HepG2 (cell line): ENCODE measurements around the gene SPAG8. TPM values are rescaled to one million over a fixed set of nuclear protein-coding genes. Genes with fewer than 3 reads are reported as not detected.

Experiments
- KLF15 ChIP-seq: sonication (generic); formaldehyde crosslinking; IDR thresholded peaks from 2 replicates; pipeline ENCODE4 v1.8.1; 2023; ENCODE audit warnings: borderline replicate concordance, mild to moderate bottlenecking, inconsistent platforms, missing genetic modification reagents, mixed read lengths
- MIER2 ChIP-seq: IDR thresholded peaks from 2 replicates; pipeline ENCODE4 v1.6.1; 2016; ENCODE audit warnings: missing biosample characterization, missing genetic modification reagents
- NCOA1 ChIP-seq: sonication (generic); formaldehyde crosslinking; IDR thresholded peaks from 2 replicates; pipeline ENCODE4 v1.9.0; 2021; ENCODE audit warnings: missing genetic modification reagents
- NFYB ChIP-seq: sonication (generic); formaldehyde crosslinking; IDR thresholded peaks from 2 replicates; pipeline ENCODE4 v1.4.0; 2020; ENCODE audit warnings: missing genetic modification reagents
- NONO ChIP-seq, 2 experiments: fragments of 450-650 bp in 1 of 2; sonication (generic) in 1 of 2; formaldehyde crosslinking in 1 of 2; IDR thresholded peaks in 1 of 2; conservative IDR thresholded peaks in 1 of 2; 2 replicates each; pipeline versions ENCODE4 v1.6.1 to v1.8.0; 2017 to 2022; ENCODE audit warnings: mild to moderate bottlenecking in 1 of 2, missing genetic modification reagents in 1 of 2, moderate library complexity in 1 of 2
- PHF21A ChIP-seq: sonication (generic); formaldehyde crosslinking; IDR thresholded peaks from 2 replicates; pipeline ENCODE4 v1.5.0; 2020; ENCODE audit warnings: mild to moderate bottlenecking, missing genetic modification reagents
- ZBTB43 ChIP-seq: sonication (generic); formaldehyde crosslinking; conservative IDR thresholded peaks from 2 replicates; pipeline ENCODE4 v1.4.0; 2020; ENCODE audit warnings: missing genetic modification reagents
- ZNF644 ChIP-seq: IDR thresholded peaks from 2 replicates; pipeline ENCODE4 v1.6.1; 2016; ENCODE audit warnings: low read depth
- polyA plus RNA-seq, 8 experiments: library from polyadenylated mRNA; depleted of rRNA in 3 of 8; stranded (reverse) in 7 of 8; unstranded in 1 of 8; fragments of >200 nt; fragmentation: Illumina TruSeq in 4 of 8; extraction: Trizol in 4 of 8; gene quantifications; 2 replicates each; pipeline versions ENCODE4 v1.2.1 to v1.2.3, GENCODE V29; 2011 to 2016; ENCODE audit warnings: low read depth in 4 of 8, missing spikeins in 1 of 8, mixed read lengths in 1 of 8; ENCODE audit not compliant: insufficient read depth in 1 of 8
- total RNA-seq, 5 experiments: library from RNA; depleted of rRNA; stranded (reverse); fragments of >200 nt; fragmentation: Illumina TruSeq; extraction: Trizol; gene quantifications; 2 replicates each; pipeline ENCODE4 v1.2.3, GENCODE V29; 2016; ENCODE audit warnings: low read depth in 1 of 5
- TF ChIP-seq, protein P1 (sequence below): sonication (generic); formaldehyde crosslinking; IDR thresholded peaks from 2 replicates; pipeline ENCODE4 v1.4.0; 2020; ENCODE audit warnings: missing genetic modification reagents, borderline replicate concordance
- TF ChIP-seq, protein P2 (sequence below), 2 experiments: fragments of 450-650 bp in 1 of 2; sonication (generic) in 1 of 2; formaldehyde crosslinking in 1 of 2; IDR thresholded peaks; 2 replicates each; pipeline versions ENCODE4 v1.6.1 to v1.8.0; 2016 to 2022; ENCODE audit warnings: antibody characterized with exemption in 1 of 2, mild to moderate bottlenecking in 1 of 2, missing genetic modification reagents in 1 of 2

Gene SPAG8
- total and polyA plus RNA-seq, 2 of the 13 experiments (the other 11 are each of a cell fraction or from before 2014, with no cell fraction given) = 0.18 to 0.27 TPM

GRCh38 chr9:35834260-35835215, 22.5 kb upstream of the SPAG8 start (continued):
- TF ChIP-seq NCOA1 (CRISPR knock-in tag) = no peak
- no peak for TF ChIP-seq NONO (IDR thresholded peaks at IDR 0.05)
- TF ChIP-seq NONO (CRISPR knock-in tag; conservative IDR thresholded peaks at IDR 0.05) = no peak
- TF ChIP-seq, protein P1, sequence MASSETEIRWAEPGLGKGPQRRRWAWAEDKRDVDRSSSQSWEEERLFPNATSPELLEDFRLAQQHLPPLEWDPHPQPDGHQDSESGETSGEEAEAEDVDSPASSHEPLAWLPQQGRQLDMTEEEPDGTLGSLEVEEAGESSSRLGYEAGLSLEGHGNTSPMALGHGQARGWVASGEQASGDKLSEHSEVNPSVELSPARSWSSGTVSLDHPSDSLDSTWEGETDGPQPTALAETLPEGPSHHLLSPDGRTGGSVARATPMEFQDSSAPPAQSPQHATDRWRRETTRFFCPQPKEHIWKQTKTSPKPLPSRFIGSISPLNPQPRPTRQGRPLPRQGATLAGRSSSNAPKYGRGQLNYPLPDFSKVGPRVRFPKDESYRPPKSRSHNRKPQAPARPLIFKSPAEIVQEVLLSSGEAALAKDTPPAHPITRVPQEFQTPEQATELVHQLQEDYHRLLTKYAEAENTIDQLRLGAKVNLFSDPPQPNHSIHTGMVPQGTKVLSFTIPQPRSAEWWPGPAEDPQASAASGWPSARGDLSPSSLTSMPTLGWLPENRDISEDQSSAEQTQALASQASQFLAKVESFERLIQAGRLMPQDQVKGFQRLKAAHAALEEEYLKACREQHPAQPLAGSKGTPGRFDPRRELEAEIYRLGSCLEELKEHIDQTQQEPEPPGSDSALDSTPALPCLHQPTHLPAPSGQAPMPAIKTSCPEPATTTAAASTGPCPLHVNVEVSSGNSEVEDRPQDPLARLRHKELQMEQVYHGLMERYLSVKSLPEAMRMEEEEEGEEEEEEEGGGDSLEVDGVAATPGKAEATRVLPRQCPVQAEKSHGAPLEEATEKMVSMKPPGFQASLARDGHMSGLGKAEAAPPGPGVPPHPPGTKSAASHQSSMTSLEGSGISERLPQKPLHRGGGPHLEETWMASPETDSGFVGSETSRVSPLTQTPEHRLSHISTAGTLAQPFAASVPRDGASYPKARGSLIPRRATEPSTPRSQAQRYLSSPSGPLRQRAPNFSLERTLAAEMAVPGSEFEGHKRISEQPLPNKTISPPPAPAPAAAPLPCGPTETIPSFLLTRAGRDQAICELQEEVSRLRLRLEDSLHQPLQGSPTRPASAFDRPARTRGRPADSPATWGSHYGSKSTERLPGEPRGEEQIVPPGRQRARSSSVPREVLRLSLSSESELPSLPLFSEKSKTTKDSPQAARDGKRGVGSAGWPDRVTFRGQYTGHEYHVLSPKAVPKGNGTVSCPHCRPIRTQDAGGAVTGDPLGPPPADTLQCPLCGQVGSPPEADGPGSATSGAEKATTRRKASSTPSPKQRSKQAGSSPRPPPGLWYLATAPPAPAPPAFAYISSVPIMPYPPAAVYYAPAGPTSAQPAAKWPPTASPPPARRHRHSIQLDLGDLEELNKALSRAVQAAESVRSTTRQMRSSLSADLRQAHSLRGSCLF (CRISPR knock-in tag) = no peak
- TF ChIP-seq NFYB (CRISPR knock-in tag) = no peak
- TF ChIP-seq MIER2 (CRISPR knock-in tag) = no peak
- no peak for TF ChIP-seq PHF21A (CRISPR knock-in tag)
- TF ChIP-seq, protein P2, sequence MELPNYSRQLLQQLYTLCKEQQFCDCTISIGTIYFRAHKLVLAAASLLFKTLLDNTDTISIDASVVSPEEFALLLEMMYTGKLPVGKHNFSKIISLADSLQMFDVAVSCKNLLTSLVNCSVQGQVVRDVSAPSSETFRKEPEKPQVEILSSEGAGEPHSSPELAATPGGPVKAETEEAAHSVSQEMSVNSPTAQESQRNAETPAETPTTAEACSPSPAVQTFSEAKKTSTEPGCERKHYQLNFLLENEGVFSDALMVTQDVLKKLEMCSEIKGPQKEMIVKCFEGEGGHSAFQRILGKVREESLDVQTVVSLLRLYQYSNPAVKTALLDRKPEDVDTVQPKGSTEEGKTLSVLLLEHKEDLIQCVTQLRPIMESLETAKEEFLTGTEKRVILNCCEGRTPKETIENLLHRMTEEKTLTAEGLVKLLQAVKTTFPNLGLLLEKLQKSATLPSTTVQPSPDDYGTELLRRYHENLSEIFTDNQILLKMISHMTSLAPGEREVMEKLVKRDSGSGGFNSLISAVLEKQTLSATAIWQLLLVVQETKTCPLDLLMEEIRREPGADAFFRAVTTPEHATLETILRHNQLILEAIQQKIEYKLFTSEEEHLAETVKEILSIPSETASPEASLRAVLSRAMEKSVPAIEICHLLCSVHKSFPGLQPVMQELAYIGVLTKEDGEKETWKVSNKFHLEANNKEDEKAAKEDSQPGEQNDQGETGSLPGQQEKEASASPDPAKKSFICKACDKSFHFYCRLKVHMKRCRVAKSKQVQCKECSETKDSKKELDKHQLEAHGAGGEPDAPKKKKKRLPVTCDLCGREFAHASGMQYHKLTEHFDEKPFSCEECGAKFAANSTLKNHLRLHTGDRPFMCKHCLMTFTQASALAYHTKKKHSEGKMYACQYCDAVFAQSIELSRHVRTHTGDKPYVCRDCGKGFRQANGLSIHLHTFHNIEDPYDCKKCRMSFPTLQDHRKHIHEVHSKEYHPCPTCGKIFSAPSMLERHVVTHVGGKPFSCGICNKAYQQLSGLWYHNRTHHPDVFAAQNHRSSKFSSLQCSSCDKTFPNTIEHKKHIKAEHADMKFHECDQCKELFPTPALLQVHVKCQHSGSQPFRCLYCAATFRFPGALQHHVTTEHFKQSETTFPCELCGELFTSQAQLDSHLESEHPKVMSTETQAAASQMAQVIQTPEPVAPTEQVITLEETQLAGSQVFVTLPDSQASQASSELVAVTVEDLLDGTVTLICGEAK (IDR thresholded peaks at IDR 0.05) = no peak
- TF ChIP-seq, protein P2 (CRISPR knock-in tag; IDR thresholded peaks at IDR 0.05) = no peak; the same call in 1 of the 2 replicates
- TF ChIP-seq KLF15 (CRISPR knock-in tag) = no peak
- no peak for TF ChIP-seq ZBTB43 (CRISPR knock-in tag)
- no peak for TF ChIP-seq ZNF644 (CRISPR knock-in tag)
